ENCODE results near the gene RNF187. TPM values are rescaled to one million over a fixed set of nuclear protein-coding genes. Genes with fewer than 3 reads are reported as not detected.

The RNF187 gene
- total RNA-seq, 4 donors from 2014 or later: 22.5 to 62.6 (median 61.0) TPM

DNA sequence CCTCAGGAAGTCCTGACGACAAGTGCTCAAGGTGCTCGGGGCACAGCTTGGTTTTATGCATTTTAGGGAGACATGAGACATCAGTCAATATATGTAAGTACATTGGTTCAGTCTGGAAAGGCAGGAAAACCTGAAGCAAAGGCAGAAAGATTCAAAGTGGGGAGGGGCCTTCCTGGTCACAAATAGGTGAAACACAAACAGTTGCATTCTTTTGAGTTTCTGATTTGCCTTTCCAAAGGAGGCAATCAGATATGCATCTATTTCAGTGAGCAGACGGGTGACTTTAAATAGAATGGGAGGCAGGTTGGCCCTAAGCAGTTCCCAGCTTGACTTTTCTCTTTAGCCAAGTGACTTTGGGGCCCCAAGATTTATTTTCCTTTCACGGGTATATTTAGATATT is 8.9 kb upstream of the RNF187 start:
- Histone ChIP-seq H3K4me1 (no peaks in the 10 kb centered on the region), H3K4me3 (no peak overlapping the region), H3K36me3 (no peaks in the 10 kb centered on the region), H3K27me3 (peaks cover 0 to 30% (median 0%) of the 10 kb centered on the region in 4 donors), H3K9me3 (no peaks in the 10 kb centered on the region), H3K27ac (replicated peaks in 1 of 4) (no peak overlapping the region)
- DNase-seq (ENCODE audit: extremely low spot score): no peak
- WGBS: 37% methylated on average over 4 of the region's 4 CpGs
- intact Hi-C loops (cut with DNase I): no loop called here
- TF ChIP-seq, protein P1, sequence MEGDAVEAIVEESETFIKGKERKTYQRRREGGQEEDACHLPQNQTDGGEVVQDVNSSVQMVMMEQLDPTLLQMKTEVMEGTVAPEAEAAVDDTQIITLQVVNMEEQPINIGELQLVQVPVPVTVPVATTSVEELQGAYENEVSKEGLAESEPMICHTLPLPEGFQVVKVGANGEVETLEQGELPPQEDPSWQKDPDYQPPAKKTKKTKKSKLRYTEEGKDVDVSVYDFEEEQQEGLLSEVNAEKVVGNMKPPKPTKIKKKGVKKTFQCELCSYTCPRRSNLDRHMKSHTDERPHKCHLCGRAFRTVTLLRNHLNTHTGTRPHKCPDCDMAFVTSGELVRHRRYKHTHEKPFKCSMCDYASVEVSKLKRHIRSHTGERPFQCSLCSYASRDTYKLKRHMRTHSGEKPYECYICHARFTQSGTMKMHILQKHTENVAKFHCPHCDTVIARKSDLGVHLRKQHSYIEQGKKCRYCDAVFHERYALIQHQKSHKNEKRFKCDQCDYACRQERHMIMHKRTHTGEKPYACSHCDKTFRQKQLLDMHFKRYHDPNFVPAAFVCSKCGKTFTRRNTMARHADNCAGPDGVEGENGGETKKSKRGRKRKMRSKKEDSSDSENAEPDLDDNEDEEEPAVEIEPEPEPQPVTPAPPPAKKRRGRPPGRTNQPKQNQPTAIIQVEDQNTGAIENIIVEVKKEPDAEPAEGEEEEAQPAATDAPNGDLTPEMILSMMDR (IDR thresholded peaks at IDR 0.05): no peak
- no peak for TF ChIP-seq EP300 (IDR thresholded peaks at IDR 0.05)
- TF ChIP-seq POLR2A (IDR thresholded peaks at IDR 0.05; ENCODE audit: low read depth): no peak
- TF ChIP-seq POLR2AphosphoS5 (IDR thresholded peaks at IDR 0.05): no peak

- Histone ChIP-seq H3K27me3 (peaks cover 0 to 22% (median 0%) of the 10 kb centered on the region in 4 donors), H3K9me3 (no peaks in the 10 kb centered on the region), H3K36me3 (no peaks in the 10 kb centered on the region), H3K4me3 (no peak overlapping the region), H3K4me1 (no peaks in the 10 kb centered on the region), H3K27ac (replicated peaks in 1 of 4) (peak overlapping the region in 1 of 4 donors; percentile 4)
- TF ChIP-seq, protein P1 (IDR thresholded peaks at IDR 0.05): no peak
- TF ChIP-seq POLR2A (IDR thresholded peaks at IDR 0.05; ENCODE audit: low read depth) (no peak), EP300 (IDR thresholded peaks at IDR 0.05) (no peak), POLR2AphosphoS5 (IDR thresholded peaks at IDR 0.05) (no peak)
- intact Hi-C loops (cut with DNase I): no loop called here
- no peak for DNase-seq (ENCODE audit: extremely low spot score)
- 53% methylated on average over 10 of the region's 10 CpGs for WGBS
Observed at GRCh38 chr1:228478912-228479711, 8.1 kb upstream of the RNF187 start.

- 100% methylated on average over 1 of the region's 1 CpG for WGBS
- TF ChIP-seq EP300 (IDR thresholded peaks at IDR 0.05) (no peak), POLR2AphosphoS5 (IDR thresholded peaks at IDR 0.05) (no peak), POLR2A (IDR thresholded peaks at IDR 0.05; ENCODE audit: low read depth) (no peak)
- TF ChIP-seq, protein P1 (IDR thresholded peaks at IDR 0.05): no peak
- DNase-seq (ENCODE audit: extremely low spot score): no peak
- H3K36me3 ChIP-seq: no peaks in the 10 kb centered on the region
- intact Hi-C loops (cut with DNase I): no loop called here
- no peak overlapping the region for H3K27ac ChIP-seq (replicated peaks in 1 of 4)
- no peaks in the 10 kb centered on the region for H3K27me3 ChIP-seq
- no peaks in the 10 kb centered on the region for H3K9me3 ChIP-seq
- H3K4me3 ChIP-seq: no peak overlapping the region
- H3K4me1 ChIP-seq: peaks cover 9 to 26% (median 26%) of the 10 kb centered on the region in 4 donors
Observed at GRCh38 chr1:228483789-228484188, 3.4 kb upstream of the RNF187 start.

DNA sequence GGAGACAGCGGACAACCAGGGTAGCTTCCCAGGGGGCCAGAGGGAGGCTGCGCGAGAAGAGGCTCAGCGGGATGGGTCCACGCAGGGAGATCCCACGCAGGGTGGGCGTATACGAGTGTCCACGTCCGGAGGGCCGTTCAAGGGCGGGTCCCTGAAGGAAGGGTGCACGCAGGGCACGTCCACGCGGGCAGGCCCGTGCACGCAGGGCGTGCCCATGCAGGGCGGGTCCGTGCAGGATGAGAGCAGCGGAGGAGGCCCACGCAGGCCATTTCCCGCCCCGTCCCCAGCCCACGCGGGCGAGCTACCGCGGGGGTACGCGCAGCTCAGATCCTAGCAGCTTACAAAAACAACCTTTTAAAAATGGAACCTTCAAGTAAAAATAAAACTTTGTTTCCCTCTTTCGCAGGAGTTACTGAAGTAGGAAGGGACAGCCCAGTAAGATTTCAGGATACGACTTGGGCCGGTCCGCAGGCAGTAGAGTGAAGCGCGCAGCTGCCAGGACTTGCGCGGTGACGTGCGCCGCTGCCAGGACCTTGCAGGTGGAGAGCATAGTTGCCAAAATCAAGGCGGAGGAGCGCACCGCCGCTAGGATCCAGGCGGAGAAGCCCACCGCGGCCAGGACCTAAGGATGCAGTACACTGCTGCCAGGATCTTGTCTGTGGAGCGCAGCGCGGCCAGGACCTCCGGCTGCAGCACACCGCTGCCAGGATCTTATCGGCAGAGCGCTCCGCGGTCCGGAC is 416 bp upstream of the RNF187 start:
- DNase-seq (ENCODE audit: extremely low spot score): peak; percentile 93
- H3K27ac ChIP-seq (replicated peaks in 1 of 4): peak overlapping the region; percentile 89 to 99 (median 95)
- H3K4me1 ChIP-seq: peaks cover 16 to 50% (median 47%) of the 10 kb centered on the region in 4 donors
- H3K36me3 ChIP-seq: peaks cover 9 to 25% (median 13%) of the 10 kb centered on the region in 4 donors
- intact Hi-C loops (cut with DNase I): loop anchor here (5.0 kb wide), 1 partner anchor 79 kb away; the partner anchor contains the start of gene TRIM11
- H3K4me3 ChIP-seq: peak overlapping the region; percentile 71 to 84 (median 78)
- TF ChIP-seq EP300 (IDR thresholded peaks at IDR 0.05) (no peak), POLR2AphosphoS5 (IDR thresholded peaks at IDR 0.05) (peak; percentile 41 to 65), POLR2A (IDR thresholded peaks at IDR 0.05; ENCODE audit: low read depth) (no peak)
- TF ChIP-seq, protein P1 (IDR thresholded peaks at IDR 0.05): peak in 1 of 3 experiments; percentile 18
- WGBS: 0% methylated on average over 29 of the region's 60 CpGs
- no peaks in the 10 kb centered on the region for H3K9me3 ChIP-seq
- H3K27me3 ChIP-seq: no peaks in the 10 kb centered on the region

All from esophagus muscularis mucosa (tissue), 4 donors.